Measurements from ENCODE around the gene JARID2. TPM values are rescaled to one million over a fixed set of nuclear protein-coding genes. Genes with fewer than 3 reads are reported as not detected.

JARID2 gene
- total and polyA plus RNA-seq, 9 of the 15 experiments (the other 6 are each of a cell fraction or from before 2014, with no cell fraction given), result 5.0 to 29.0 (median 15.6) TPM

DNA sequence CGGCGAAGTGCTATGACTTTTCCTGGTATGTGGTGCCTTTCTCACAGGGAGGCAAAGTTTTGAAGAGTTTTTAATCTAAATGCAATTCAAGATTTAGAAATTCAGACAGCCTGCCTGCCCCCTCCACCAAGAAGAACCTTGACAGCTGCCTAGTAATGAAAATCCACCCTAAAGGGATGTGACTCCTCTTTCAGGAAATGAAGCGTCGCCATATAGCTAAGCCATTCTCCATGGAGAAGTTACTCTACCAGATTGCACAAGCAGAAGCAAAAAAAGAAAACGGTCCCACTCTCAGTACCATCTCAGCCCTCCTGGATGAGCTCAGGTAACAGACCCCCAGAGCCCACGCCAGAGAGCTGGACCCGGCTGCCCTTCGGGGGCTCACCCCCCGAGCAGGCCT lies 266.9 kb downstream of the JARID2 start:
- DNase-seq (ENCODE audit: extremely low read depth in 1 of 4, low spot score in 3 of 4) (no peak), ATAC-seq (no peak), FAIRE-seq (no peak)
- Histone ChIP-seq H3K9ac (ENCODE audit: insufficient read depth in 1 of 2, low read depth in 2 of 2, low read length in 2 of 2) (no peak overlapping the region), H3K4me3 (no peak overlapping the region), H3K9me3 (replicated peaks; ENCODE audit: control insufficient read depth, insufficient read depth, low read depth, low read length) (no peaks in the 10 kb centered on the region), H4K20me1 (replicated peaks; ENCODE audit: control insufficient read depth, insufficient read depth, low read length) (no peaks in the 10 kb centered on the region), H3K4me1 (replicated peaks in 1 of 2; ENCODE audit: control insufficient read depth in 2 of 2, insufficient read depth in 2 of 2, low read length in 2 of 2) (peaks cover 23 to 43% of the 10 kb centered on the region in 2 experiments), H3K36me3 (ENCODE audit: control insufficient read depth, insufficient read depth, low read length) (peaks cover 93% of the 10 kb centered on the region), H3K27me3 (ENCODE audit: control insufficient read depth in 2 of 2, insufficient read depth in 2 of 2, low read length in 2 of 2) (no peaks in the 10 kb centered on the region), H2AFZ (ENCODE audit: low read depth, low read length) (no peak overlapping the region), H3K27ac (ENCODE audit: extremely low read depth, low read depth, low read length) (no peak overlapping the region), H3K79me2 (ENCODE audit: control insufficient read depth, insufficient read depth, low read length) (peaks cover 7% of the 10 kb centered on the region; the same call in 2 of the 3 replicates), H3K4me2 (ENCODE audit: insufficient read depth, low read length) (no peak overlapping the region), H3K9me1 (ENCODE audit: control insufficient read depth, insufficient read depth, low read length) (no peaks in the 10 kb centered on the region)
- BruUV-seq (replicated peaks), result no TSS peak
- in situ Hi-C loops (cut with MboI), result no loop called here
- intact Hi-C loops (cut with micrococcal nuclease), result no loop called here
- 94% methylated on average over 9 of the region's 9 CpGs for WGBS (ENCODE audit: insufficient coverage, low coverage, missing lambda C conversion rate)
- CTCF ChIA-PET (ENCODE audit: low intra/inter-chr PET ratio), result no interaction called here
- POLR2A ChIA-PET, result interaction anchor here (0.5 to 0.7 kb wide), 4 partner anchors 15 to 1384 kb away, joined by 3 read pairs; no protein-coding TSS in a partner anchor
- TF ChIP-seq BRCA1 (IDR thresholded peaks at IDR 0.05), result no peak
- no peak for TF ChIP-seq BRCA1 (CRISPR knock-in tag; IDR thresholded peaks at IDR 0.05)
- TF ChIP-seq ZC3H8 (IDR thresholded peaks at IDR 0.05), result no peak

GRCh38 chr6:15513131-15513771 lies 267.4 kb downstream of the JARID2 start:
- no peak overlapping the region for H2AFZ ChIP-seq (ENCODE audit: low read depth, low read length)
- peak overlapping the region in 1 of 2 experiments; percentile 50; a peak in 1 of 4 replicates for H3K9ac ChIP-seq (ENCODE audit: insufficient read depth in 1 of 2, low read depth in 2 of 2, low read length in 2 of 2)
- POLR2A ChIA-PET, result interaction anchor here (0.5 to 0.7 kb wide), 4 partner anchors 14 to 1384 kb away, joined by 3 read pairs; no protein-coding TSS in a partner anchor
- H3K4me1 ChIP-seq (replicated peaks in 1 of 2; ENCODE audit: control insufficient read depth in 2 of 2, insufficient read depth in 2 of 2, low read length in 2 of 2), result peaks cover 23 to 43% of the 10 kb centered on the region in 2 experiments
- H3K27ac ChIP-seq (ENCODE audit: extremely low read depth, low read depth, low read length), result no peak overlapping the region
- H3K9me1 ChIP-seq (ENCODE audit: control insufficient read depth, insufficient read depth, low read length), result no peaks in the 10 kb centered on the region
- no peaks in the 10 kb centered on the region for H3K9me3 ChIP-seq (replicated peaks; ENCODE audit: control insufficient read depth, insufficient read depth, low read depth, low read length)
- H3K27me3 ChIP-seq (ENCODE audit: control insufficient read depth in 2 of 2, insufficient read depth in 2 of 2, low read length in 2 of 2), result no peaks in the 10 kb centered on the region
- BruUV-seq (replicated peaks), result no TSS peak
- ATAC-seq, result no peak
- intact Hi-C loops (cut with micrococcal nuclease), result no loop called here
- peaks cover 93% of the 10 kb centered on the region for H3K36me3 ChIP-seq (ENCODE audit: control insufficient read depth, insufficient read depth, low read length)
- CTCF ChIA-PET (ENCODE audit: low intra/inter-chr PET ratio), result no interaction called here
- in situ Hi-C loops (cut with MboI), result no loop called here
- no peak for DNase-seq (ENCODE audit: extremely low read depth in 1 of 4, low spot score in 3 of 4)
- H4K20me1 ChIP-seq (replicated peaks; ENCODE audit: control insufficient read depth, insufficient read depth, low read length), result no peaks in the 10 kb centered on the region
- no peak for FAIRE-seq
- WGBS (ENCODE audit: insufficient coverage, low coverage, missing lambda C conversion rate), result 92% methylated on average over 33 of the region's 34 CpGs
- no peak overlapping the region for H3K4me2 ChIP-seq (ENCODE audit: insufficient read depth, low read length)
- H3K4me3 ChIP-seq, result no peak overlapping the region
- H3K79me2 ChIP-seq (ENCODE audit: control insufficient read depth, insufficient read depth, low read length), result peaks cover 7% of the 10 kb centered on the region; the same call in 2 of the 3 replicates
- TF ChIP-seq STAT6 (CRISPR knock-in tag; IDR thresholded peaks at IDR 0.05) (no peak), POLR2G (IDR thresholded peaks at IDR 0.05; ENCODE audit: low read depth, low read length) (peak; percentile 69), EGR1 (conservative IDR thresholded peaks at IDR 0.05) (peak; percentile 45), PML (IDR thresholded peaks at IDR 0.05; ENCODE audit: low read length) (no peak), FOXA3 (CRISPR knock-in tag; conservative IDR thresholded peaks at IDR 0.05 in 1 of 2, IDR thresholded peaks at IDR 0.05 in 1 of 2) (no peak)
- TF ChIP-seq, protein P1, sequence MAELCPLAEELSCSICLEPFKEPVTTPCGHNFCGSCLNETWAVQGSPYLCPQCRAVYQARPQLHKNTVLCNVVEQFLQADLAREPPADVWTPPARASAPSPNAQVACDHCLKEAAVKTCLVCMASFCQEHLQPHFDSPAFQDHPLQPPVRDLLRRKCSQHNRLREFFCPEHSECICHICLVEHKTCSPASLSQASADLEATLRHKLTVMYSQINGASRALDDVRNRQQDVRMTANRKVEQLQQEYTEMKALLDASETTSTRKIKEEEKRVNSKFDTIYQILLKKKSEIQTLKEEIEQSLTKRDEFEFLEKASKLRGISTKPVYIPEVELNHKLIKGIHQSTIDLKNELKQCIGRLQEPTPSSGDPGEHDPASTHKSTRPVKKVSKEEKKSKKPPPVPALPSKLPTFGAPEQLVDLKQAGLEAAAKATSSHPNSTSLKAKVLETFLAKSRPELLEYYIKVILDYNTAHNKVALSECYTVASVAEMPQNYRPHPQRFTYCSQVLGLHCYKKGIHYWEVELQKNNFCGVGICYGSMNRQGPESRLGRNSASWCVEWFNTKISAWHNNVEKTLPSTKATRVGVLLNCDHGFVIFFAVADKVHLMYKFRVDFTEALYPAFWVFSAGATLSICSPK (IDR thresholded peaks at IDR 0.05; ENCODE audit: borderline replicate concordance), result no peak

All from K562 (cell line).